Measurements from ENCODE around the gene FOXB1.
A peak's percentile ranks its signal among the peaks of the same experiment; 100 is the strongest.

FOXB1 gene

GRCh38 chr15:60020736-60021135 lies 16.6 kb downstream of the FOXB1 start:
- DNase-seq (ENCODE audit: low spot score): no peak

GRCh38 chr15:60021589-60022378 lies 17.7 kb downstream of the FOXB1 start:
- DNase-seq (ENCODE audit: low spot score): no peak

DNA sequence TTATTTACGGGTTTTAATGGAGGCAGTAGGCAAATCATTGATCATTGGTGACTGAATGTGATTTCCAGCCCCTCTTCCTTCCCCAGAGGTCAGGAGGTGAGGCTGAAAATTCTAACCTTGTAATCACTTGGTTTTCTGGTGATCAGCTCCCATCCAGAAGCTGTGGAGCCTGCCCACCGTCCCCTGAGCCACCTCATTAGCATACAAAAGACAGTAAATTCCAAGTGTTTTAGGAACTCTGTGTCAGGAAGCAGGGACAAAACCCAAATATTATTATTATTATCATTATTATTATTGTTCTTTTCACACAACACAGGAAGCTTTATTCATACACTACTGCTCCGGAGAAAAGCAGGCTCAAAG lies 18.2 kb downstream of the FOXB1 start:
- no peak for DNase-seq (ENCODE audit: low spot score)

- no peak for DNase-seq (ENCODE audit: low spot score)
Measured at GRCh38 chr15:60026555-60026954, 22.4 kb downstream of the FOXB1 start.

DNA sequence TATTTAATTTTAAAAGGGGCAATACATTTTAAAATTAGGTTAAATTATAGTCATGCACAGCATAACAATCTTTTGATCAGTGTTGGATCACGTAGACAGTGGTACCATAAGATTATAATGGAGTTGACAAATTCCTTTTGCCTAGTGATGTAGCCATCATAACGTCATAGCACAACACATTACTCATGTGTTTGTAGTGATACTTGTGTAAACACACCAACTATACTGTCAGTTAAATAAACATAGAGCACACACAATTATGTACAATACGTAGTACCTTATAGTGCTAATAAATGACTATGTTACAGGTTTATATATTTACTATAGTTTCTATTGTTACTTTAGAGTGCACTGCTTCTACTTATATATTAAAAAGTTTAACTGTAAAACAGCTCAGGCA lies 31.2 kb downstream of the FOXB1 start:
- no peak for DNase-seq (ENCODE audit: low spot score)

GRCh38 chr15:60039316-60039715 lies 35.2 kb downstream of the FOXB1 start:
- DNase-seq (ENCODE audit: low spot score): no peak

- no peak for DNase-seq (ENCODE audit: low spot score)
Measured at GRCh38 chr15:60043744-60044435, 39.8 kb downstream of the FOXB1 start.

DNA sequence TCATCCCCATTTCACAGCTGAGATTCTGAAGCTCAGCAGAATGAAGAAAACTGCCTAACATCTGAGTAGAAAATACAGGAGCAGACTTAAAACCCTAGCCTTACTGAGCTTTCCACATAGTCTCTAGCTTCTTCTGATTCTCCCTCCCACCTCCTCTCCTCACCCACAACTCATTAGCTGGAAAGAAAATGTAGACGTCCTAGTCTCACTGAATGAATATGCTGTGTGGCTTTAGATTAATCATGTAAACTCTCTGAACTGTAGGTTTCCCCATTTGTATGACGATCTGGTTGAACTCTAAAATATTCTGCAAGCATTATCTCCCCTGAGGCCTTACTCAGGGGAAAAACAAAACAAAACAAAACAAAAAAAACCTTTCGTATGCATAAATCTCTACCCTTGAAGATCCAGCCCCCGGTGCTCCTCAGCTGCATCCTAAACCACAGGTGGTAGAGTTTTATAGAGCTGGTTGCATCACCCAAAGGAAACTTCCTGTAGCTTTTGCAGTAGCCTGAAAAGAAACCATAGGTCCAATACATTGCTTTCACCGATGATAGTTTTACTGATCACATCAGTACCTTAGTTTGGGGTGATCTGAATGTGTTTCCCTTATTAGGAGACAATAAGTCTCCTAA lies 40.6 kb downstream of the FOXB1 start:
- peak; percentile 33 for DNase-seq (ENCODE audit: low spot score)

GRCh38 chr15:60047701-60048100 lies 43.6 kb downstream of the FOXB1 start:
- no peak for DNase-seq (ENCODE audit: low spot score)

DNA sequence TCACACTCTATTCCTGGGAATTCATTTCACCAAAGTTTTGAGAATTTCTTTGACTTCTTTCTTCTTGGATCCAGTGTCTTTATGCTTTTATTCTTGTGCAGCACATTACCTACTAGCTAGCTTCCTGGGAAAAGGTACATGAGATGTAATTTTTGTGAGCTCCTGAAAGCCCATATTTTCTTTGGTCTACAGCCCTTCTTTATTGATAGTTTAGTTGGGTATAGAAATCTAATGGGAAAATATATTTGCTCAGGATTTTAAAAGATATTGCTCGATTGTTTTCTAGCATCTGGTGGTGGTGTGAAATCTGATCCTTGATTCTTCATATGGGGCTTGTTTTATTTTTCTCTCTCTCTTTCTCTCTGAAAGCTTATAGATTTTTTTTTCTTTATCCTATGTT lies 45.8 kb downstream of the FOXB1 start:
- DNase-seq (ENCODE audit: low spot score): no peak

DNA sequence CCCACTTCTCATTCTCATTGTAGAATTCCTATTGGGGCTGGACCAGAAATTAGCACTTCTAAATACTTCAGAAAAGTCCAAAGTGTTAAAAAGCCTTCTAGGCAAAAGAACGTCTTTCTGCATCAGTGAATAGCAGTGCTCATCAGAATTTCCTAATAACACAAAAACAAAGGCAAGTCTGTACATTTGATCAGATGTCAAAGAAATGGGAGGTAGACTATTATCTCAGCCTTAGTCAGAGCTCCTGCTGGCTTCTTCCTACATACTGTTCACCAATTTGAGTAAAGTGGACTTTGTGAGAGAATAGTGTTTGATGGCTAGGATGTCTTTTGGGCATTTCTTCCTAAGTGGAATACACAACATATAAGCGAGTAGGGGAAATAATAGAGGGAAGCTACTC lies 48.7 kb downstream of the FOXB1 start:
- DNase-seq (ENCODE audit: low spot score): no peak

GRCh38 chr15:60054472-60054871 lies 50.4 kb downstream of the FOXB1 start:
- no peak for DNase-seq (ENCODE audit: low spot score)

All from LoVo (cell line).